ENCODE results near the gene GABRP.

DNA sequence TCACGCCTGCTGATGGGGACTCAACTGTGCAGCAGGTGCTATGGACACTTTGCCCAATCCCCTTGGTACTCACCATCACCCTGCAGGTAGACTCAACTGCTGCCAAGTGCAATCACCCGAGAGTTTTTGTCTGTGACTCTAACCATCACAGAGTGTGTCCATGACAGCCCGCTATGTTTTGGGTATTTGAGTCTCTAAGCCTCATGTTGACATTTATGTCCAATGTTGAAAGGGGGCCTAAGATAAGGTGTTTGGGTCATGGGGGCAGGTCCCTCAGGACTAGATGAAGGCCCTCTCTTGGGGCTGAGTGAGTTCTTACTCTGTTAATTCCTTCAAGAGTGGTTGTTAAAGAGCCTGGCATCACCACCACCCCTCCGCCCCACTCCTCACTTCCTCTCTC is 44.1 kb upstream of the GABRP start:
- TF ChIP-seq CTCF (tag by site-specific recombination; IDR thresholded peaks at IDR 0.05) (no peak), REST (tag by site-specific recombination; IDR thresholded peaks at IDR 0.05) (no peak), ZSCAN4 (tag by site-specific recombination; IDR thresholded peaks at IDR 0.05) (no peak), ZNF133 (tag by site-specific recombination; IDR thresholded peaks at IDR 0.05) (no peak), ZBTB21 (tag by site-specific recombination; IDR thresholded peaks at IDR 0.05) (no peak), ZNF24 (tag by site-specific recombination; IDR thresholded peaks at IDR 0.05) (no peak)

Measured in HEK293 (cell line).